ENCODE data around the gene ACSL5.
"Not testable (repeated sequence)": the region's sequence is repeated elsewhere in the genome, so short reads cannot be mapped to it uniquely, and the experiment has no call there.

ACSL5 gene

DNA sequence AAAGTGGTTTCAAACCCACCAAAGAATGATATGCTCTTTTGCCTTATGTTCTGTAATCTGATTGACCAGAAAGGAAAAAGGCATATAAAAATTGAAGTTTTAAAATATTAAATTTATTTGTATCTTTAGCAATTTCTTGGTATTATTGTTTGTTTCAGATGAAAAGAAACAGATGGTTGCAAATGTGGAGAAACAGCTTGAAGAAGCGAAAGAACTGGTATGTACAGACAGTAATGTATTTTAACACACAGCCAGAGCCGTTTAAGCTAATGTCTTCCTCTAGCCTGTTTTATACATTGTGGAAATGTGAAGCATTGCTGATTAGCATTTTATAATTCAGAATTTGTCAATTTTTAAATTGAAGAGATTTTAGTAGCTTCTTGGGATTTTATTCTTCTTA is 86.5 kb downstream of the ACSL5 start:
- H3K4me1 Mint-ChIP-seq (ENCODE audit: low read depth), result peaks cover 6% of the 10 kb centered on the region
- H3K36me3 Mint-ChIP-seq (ENCODE audit: low read depth), result peaks cover 37% of the 10 kb centered on the region
- no peak overlapping the region for H3K4me3 Mint-ChIP-seq
- no peaks in the 10 kb centered on the region for H3K9me3 Mint-ChIP-seq
- no peak overlapping the region for H3K27ac Mint-ChIP-seq
- intact Hi-C loops (cut with micrococcal nuclease), result no loop called here
- no peaks in the 10 kb centered on the region for H3K27me3 Mint-ChIP-seq

DNA sequence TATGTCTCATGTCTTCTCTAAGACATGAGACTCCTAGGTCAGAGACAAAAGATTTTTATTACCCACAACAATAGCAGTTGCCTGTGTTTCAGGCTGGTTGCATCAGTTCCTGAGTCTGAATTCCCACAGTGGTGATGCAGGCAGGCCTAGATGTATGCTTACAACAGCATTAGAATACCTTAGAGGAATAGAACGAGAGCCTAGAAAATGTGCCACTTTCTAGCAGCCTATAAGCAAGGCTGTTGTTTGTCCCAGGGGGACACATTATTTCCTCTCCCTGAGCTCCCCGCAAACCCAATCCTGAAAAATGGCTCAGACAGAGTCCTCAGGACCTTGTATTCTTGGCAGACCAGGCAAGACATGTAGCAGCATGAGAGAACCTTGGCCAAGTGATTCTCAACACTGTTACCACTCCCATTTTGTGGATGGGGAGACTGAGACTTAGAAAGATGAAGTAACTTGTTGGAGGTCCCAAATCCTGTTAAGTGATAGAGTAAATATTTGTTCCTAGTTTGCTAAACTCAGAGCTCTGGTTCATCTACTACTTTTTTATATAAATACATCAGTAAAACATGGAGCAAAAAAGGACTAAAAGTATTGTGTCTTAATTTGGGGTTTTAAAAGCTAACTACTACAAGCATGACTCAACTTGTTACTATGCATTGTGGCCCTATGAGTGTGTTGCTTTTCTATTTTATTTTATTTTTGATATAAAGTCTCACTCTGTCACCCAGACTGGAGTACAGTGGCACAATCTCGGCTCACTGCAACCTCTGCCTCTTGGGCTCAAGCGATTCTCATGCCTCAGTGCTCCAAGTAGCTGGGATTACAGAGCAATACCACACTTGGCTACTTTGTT is 87.3 kb downstream of the ACSL5 start:
- intact Hi-C loops (cut with micrococcal nuclease), result no loop called here
- peaks cover 6% of the 10 kb centered on the region for H3K4me1 Mint-ChIP-seq (ENCODE audit: low read depth)
- no peaks in the 10 kb centered on the region for H3K27me3 Mint-ChIP-seq
- peaks cover 42% of the 10 kb centered on the region for H3K36me3 Mint-ChIP-seq (ENCODE audit: low read depth)
- H3K27ac Mint-ChIP-seq, result no peak overlapping the region
- H3K9me3 Mint-ChIP-seq, result no peaks in the 10 kb centered on the region
- no peak overlapping the region for H3K4me3 Mint-ChIP-seq

DNA sequence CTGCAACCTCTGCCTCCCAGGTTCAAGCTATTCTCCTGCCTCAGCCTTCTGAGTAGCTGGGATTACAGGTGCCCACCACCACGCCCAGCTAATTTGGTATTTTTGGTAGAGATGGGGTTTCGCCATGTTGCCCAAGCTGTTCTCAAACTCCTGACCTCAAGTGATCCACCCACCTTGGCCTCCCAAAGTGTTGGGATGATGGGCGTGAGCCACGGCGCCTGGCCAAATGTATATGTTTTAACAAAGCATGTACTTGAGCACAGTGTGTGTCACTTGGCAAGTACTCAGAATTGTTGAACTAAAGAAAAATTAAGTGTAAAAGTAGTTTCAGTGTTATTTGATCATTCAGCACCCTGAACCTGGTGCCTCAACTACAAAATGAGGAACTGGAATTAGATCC is 90.2 kb downstream of the ACSL5 start:
- H3K4me3 Mint-ChIP-seq; H3K27ac Mint-ChIP-seq; H3K4me1 Mint-ChIP-seq (ENCODE audit: low read depth); H3K27me3 Mint-ChIP-seq; intact Hi-C loops (cut with micrococcal nuclease); H3K9me3 Mint-ChIP-seq: not testable (repeated sequence)
- peaks cover 66% of the 10 kb centered on the region for H3K36me3 Mint-ChIP-seq (ENCODE audit: low read depth)

DNA sequence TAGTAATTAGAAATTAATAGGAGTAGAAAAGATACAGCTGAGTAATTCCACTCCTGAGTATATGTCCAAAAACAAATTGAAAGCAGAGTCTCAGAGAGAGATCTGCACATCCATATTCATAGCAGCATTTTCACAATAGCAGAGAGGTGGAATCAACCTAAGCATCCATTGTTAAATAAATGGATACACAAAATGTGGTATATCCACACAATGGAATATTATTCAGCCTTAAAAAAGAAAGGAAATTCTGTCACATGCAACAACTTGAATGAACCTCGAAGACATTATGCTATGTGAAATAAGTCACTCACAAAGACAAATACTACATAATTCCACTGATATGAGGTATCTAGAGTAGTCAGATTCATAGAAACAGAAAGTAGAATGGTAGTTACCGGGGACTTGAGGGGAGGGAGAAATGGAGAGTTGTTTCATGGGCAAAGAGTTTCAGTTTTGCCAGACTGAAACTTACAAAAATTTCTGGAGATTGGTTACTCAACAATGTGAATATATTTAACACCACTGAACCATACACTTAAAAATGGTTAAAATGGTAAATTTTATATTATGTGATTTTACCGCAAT is 91.5 kb downstream of the ACSL5 start:
- H3K9me3 Mint-ChIP-seq, result no peaks in the 10 kb centered on the region
- H3K27ac Mint-ChIP-seq, result no peak overlapping the region
- H3K36me3 Mint-ChIP-seq (ENCODE audit: low read depth), result peaks cover 79% of the 10 kb centered on the region
- no peaks in the 10 kb centered on the region for H3K27me3 Mint-ChIP-seq
- no peak overlapping the region for H3K4me3 Mint-ChIP-seq
- no peaks in the 10 kb centered on the region for H3K4me1 Mint-ChIP-seq (ENCODE audit: low read depth)
- intact Hi-C loops (cut with micrococcal nuclease), result no loop called here

DNA sequence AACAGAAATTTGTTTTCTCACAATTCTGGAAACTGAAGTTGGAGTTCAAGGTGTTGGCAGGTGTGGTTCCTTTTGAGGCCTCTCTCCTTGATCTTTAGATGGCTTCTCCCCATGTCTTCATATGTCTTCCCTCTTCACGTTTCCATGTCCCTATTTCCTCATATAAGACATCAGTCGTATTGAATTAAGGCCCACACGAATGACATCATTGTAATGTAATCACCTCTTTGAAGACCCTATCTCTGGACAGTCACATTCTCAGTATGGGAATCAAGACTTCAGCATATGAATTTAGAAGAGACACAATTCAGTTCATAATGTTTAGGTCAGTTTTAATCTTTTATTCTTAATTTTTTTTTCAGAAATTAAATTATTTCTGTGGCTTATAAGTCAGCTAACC is 92.9 kb downstream of the ACSL5 start:
- Mint-ChIP-seq H3K27me3 (no peaks in the 10 kb centered on the region), H3K9me3 (no peaks in the 10 kb centered on the region), H3K27ac (no peak overlapping the region), H3K36me3 (ENCODE audit: low read depth) (peaks cover 76% of the 10 kb centered on the region), H3K4me1 (ENCODE audit: low read depth) (no peaks in the 10 kb centered on the region), H3K4me3 (no peak overlapping the region)
- intact Hi-C loops (cut with micrococcal nuclease), result no loop called here

DNA sequence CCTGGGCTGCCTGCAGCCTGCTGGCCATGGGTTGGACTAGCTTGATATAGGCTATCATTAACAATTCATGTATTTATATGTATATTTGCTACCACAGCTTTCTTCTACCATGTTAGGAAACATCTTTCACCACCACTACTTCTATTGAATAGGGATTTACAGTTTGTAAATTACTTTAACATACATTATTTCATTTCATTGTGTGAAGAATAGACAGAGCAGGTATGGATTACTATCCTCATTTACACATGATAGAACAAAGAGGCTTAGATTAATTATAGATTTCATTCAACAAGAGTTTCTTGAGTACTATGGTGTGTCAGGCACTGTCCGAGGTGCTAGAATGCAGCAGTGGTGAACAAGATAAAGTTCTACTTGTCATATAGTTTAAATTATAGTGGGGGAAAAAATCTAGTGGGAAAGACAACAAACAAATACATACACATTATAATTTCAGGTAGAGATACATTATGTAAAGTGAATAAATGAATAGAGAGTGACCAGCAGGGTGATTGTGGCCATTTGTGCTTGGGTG is 93.7 kb downstream of the ACSL5 start:
- Mint-ChIP-seq H3K27ac (no peak overlapping the region), H3K4me1 (ENCODE audit: low read depth) (no peaks in the 10 kb centered on the region), H3K27me3 (no peaks in the 10 kb centered on the region), H3K36me3 (ENCODE audit: low read depth) (peaks cover 73% of the 10 kb centered on the region), H3K9me3 (no peaks in the 10 kb centered on the region), H3K4me3 (no peak overlapping the region)
- intact Hi-C loops (cut with micrococcal nuclease), result no loop called here

DNA sequence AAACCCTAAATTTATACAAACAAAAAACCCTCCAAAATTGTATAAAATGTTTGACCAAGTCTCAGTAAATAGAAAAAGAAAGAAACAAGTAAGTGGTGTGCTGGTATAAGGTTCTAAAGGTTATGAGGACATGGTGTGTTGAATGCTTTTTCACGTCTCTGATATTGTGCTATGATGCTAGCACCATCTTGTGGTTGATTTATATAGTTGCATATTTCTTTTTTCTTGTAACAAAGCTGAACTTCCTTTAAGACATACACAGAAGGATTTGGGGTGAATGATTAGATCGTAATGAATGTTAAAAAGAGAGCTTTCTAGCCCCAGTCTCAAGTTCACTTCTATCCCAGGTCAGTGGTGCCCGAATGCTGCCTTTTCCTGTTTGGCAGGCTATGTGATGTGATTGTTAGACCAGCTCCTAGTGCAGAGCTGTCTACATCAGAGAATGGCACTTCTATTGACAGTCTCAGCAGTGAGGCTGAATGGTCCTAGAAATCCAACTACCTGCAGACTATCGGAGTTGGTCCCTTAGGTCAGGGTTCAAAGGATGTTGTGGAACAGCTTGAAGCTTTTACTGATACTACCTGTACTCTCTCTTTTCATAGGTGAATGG is 98.1 kb downstream of the ACSL5 start:
- H3K9me3 Mint-ChIP-seq, result no peaks in the 10 kb centered on the region
- peaks cover 51% of the 10 kb centered on the region for H3K36me3 Mint-ChIP-seq (ENCODE audit: low read depth)
- no peaks in the 10 kb centered on the region for H3K27me3 Mint-ChIP-seq
- intact Hi-C loops (cut with micrococcal nuclease), result no loop called here
- no peaks in the 10 kb centered on the region for H3K4me1 Mint-ChIP-seq (ENCODE audit: low read depth)
- no peak overlapping the region for H3K4me3 Mint-ChIP-seq
- no peak overlapping the region for H3K27ac Mint-ChIP-seq

DNA sequence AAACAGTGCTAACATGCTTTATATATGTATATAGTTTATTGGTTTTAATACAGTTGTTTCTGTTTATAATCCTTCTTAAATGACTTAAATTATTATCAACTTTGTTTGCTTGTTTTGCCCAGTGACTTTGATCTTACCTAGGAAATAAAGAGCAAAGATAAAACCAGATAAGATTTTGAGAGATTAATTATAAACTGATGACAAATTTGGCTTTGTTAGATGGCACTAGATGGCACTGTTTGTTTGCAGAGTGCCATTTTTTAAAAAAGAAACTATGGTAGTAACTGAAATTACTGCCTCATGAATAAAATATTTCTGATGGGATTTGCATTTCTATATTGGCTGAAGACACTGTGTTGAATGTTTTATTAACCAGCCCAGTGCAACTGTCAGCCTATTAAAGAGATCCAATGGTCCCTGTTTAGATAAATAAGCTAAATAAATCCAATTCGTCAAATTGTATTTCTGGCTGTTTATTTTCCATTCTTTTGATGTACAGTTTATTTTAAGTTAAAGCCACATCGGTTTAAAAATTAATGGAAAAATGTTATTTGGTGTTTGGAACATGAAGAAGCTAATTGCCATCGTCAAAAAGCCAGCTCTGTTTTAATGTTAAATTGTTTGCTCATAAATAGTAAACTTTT is 101.8 kb downstream of the ACSL5 start:
- peaks cover 17% of the 10 kb centered on the region for H3K36me3 Mint-ChIP-seq (ENCODE audit: low read depth)
- no peak overlapping the region for H3K27ac Mint-ChIP-seq
- peaks cover 6% of the 10 kb centered on the region for H3K4me1 Mint-ChIP-seq (ENCODE audit: low read depth)
- no peaks in the 10 kb centered on the region for H3K27me3 Mint-ChIP-seq
- intact Hi-C loops (cut with micrococcal nuclease), result loop anchor here (5.0 kb wide), 1 partner anchor 912 kb away; no protein-coding TSS in a partner anchor
- H3K4me3 Mint-ChIP-seq, result no peak overlapping the region
- no peaks in the 10 kb centered on the region for H3K9me3 Mint-ChIP-seq

All from dendritic cell treated with granulocyte-macrophage colony-stimulating factor and Interleukin-4, amounts not matched to agents 40 ng/mL and 50 ng/mL, for 4 days (primary cell).